IMR-90 (cell line): ENCODE data around the gene TMEM145. TPM values are rescaled to one million over a fixed set of nuclear protein-coding genes. Genes with fewer than 3 reads are reported as not detected.

Source experiments
- ATAC-seq: fragments of 200-7000 bp; cut with Tn5 transposase; 2 replicates; pipeline ENCODE4 v1.9.1; 2020; ENCODE audit warnings: low read depth, mild to moderate bottlenecking, moderate library complexity
- BruUV-seq: library from RNA; stranded (reverse); fragments of 400-500 nt; replicated peaks from 2 replicates; lab custom pipeline; 2021; lab: Mats Ljungman, UMichigan
- CTCF ChIA-PET: fragments of 300-600 bp; formaldehyde crosslinking; extraction: SDS; loops from one replicate; lab custom pipeline; 2021; ENCODE audit warnings: antibody characterized with exemption; lab: Yijun Ruan, JAX
- POLR2A ChIA-PET: fragments of 300-600 bp; sonication (Branson Sonifier 250); formaldehyde crosslinking; loops from one replicate; lab custom pipeline; 2022; ENCODE audit warnings: antibody characterized with exemption; ENCODE audit not compliant: unreplicated experiment; lab: Charles Lee
- DNase-seq: peaks from one replicate; pipeline ENCODE4 v3.0.0; 2013
- H2AFZ ChIP-seq: replicated peaks from 2 replicates; pipeline ENCODE3; 2013; ENCODE audit warnings: low read length, mild to moderate bottlenecking; ENCODE audit not compliant: poor library complexity
- H2AK5ac ChIP-seq: 2 replicates; pipeline ENCODE4 v1.6.1; 2013; ENCODE audit warnings: low read depth, low read length, inconsistent platforms
- H2AK9ac ChIP-seq: replicated peaks from 2 replicates; pipeline ENCODE3; 2013; ENCODE audit warnings: mild to moderate bottlenecking, low read depth, low read length, moderate library complexity; ENCODE audit not compliant: poor library complexity
- H2BK120ac ChIP-seq: 2 replicates; pipeline ENCODE4 v1.6.1; 2013; ENCODE audit warnings: low read depth, low read length, inconsistent platforms
- H2BK15ac ChIP-seq: 3 replicates; pipeline ENCODE4 v1.6.1; 2013; ENCODE audit warnings: low read depth, low read length, inconsistent platforms
- H2BK20ac ChIP-seq: 2 replicates; pipeline ENCODE4 v1.6.1; 2013; ENCODE audit warnings: low read depth, mild to moderate bottlenecking, inconsistent platforms, low read length, moderate library complexity
- H2BK5ac ChIP-seq: 2 replicates; pipeline ENCODE4 v1.6.1; 2013; ENCODE audit warnings: mild to moderate bottlenecking, low read depth, low read length, inconsistent platforms; ENCODE audit not compliant: poor library complexity, severe bottlenecking
- H3K14ac ChIP-seq: replicated peaks from 2 replicates; pipeline ENCODE4 v1.6.1; 2013; ENCODE audit warnings: low read depth, low read length, inconsistent platforms
- H3K18ac ChIP-seq: 2 replicates; pipeline ENCODE4 v1.6.1; 2013; ENCODE audit warnings: low read depth, low read length, control low read depth
- H3K23ac ChIP-seq: 2 replicates; pipeline ENCODE4 v1.6.1; 2013; ENCODE audit warnings: low read depth, low read length, inconsistent platforms
- H3K27ac ChIP-seq: 2 replicates; pipeline ENCODE4 v1.5.1; 2013; ENCODE audit warnings: mild to moderate bottlenecking, control low read depth, low read length; ENCODE audit not compliant: insufficient read depth
- H3K27me3 ChIP-seq: 2 replicates; pipeline ENCODE4 v1.6.1; 2013; ENCODE audit warnings: low read length; ENCODE audit not compliant: control insufficient read depth, insufficient read depth
- H3K36me3 ChIP-seq: 2 replicates; pipeline ENCODE4 v1.6.1; 2013; ENCODE audit warnings: low read length, mixed read lengths; ENCODE audit not compliant: control insufficient read depth, insufficient read depth
- H3K4ac ChIP-seq: 2 replicates; pipeline ENCODE4 v1.6.1; 2013; ENCODE audit warnings: low read depth, low read length, inconsistent platforms
- H3K4me1 ChIP-seq: 2 replicates; pipeline ENCODE4 v1.6.1; 2013; ENCODE audit warnings: low read length, mixed read lengths; ENCODE audit not compliant: control insufficient read depth, insufficient read depth
- H3K4me2 ChIP-seq: 2 replicates; pipeline ENCODE4 v1.6.1; 2013; ENCODE audit warnings: low read depth, mild to moderate bottlenecking, control low read depth, low read length, moderate library complexity
- H3K4me3 ChIP-seq: 2 replicates; pipeline ENCODE4 v1.5.1; 2013; ENCODE audit warnings: low read depth, mild to moderate bottlenecking, control low read depth, low read length, moderate library complexity; ENCODE audit not compliant: insufficient read depth
- H3K56ac ChIP-seq: 2 replicates; pipeline ENCODE4 v1.6.1; 2013; ENCODE audit warnings: low read length, inconsistent platforms; ENCODE audit not compliant: insufficient read depth; ENCODE audit errors: extremely low read depth
- H3K79me1 ChIP-seq, 2 experiments: 2 replicates each; pipeline ENCODE4 v1.6.1; 2013; ENCODE audit warnings: low read length in 2 of 2, inconsistent platforms in 1 of 2, low read depth in 1 of 2
- H3K9ac ChIP-seq: 2 replicates; pipeline ENCODE4 v1.6.1; 2013; ENCODE audit warnings: low read depth, low read length, control low read depth
- H3K9me1 ChIP-seq: 2 replicates; pipeline ENCODE4 v1.6.1; 2013; ENCODE audit warnings: low read length, inconsistent platforms; ENCODE audit not compliant: insufficient read depth
- H3K9me3 ChIP-seq: 2 replicates; pipeline ENCODE4 v1.6.1; 2013; ENCODE audit warnings: low read length; ENCODE audit not compliant: control insufficient read depth, insufficient read depth
- H4K20me1 ChIP-seq: 2 replicates; pipeline ENCODE4 v1.6.1; 2013; ENCODE audit warnings: low read length, inconsistent platforms; ENCODE audit not compliant: insufficient read depth
- H4K5ac ChIP-seq: 2 replicates; pipeline ENCODE4 v1.6.1; 2013; ENCODE audit warnings: mild to moderate bottlenecking, low read depth, low read length, control low read depth
- H4K8ac ChIP-seq, 2 experiments: 2 replicates each; pipeline ENCODE4 v1.6.1; 2013; ENCODE audit warnings: low read depth in 2 of 2, low read length in 2 of 2, control low read depth in 1 of 2, inconsistent platforms in 1 of 2
- H4K91ac ChIP-seq: 2 replicates; pipeline ENCODE4 v1.6.1; 2013; ENCODE audit warnings: low read depth, low read length, inconsistent platforms; ENCODE audit not compliant: insufficient read depth
- MAFK ChIP-seq: IDR thresholded peaks from 2 replicates; pipeline ENCODE4 v1.6.1; 2012; ENCODE audit warnings: low read depth, low read length, improper control_type of control experiment
- MAZ ChIP-seq: IDR thresholded peaks from 2 replicates; pipeline ENCODE4 v1.6.1; 2012; ENCODE audit warnings: low read depth, mild to moderate bottlenecking, low read length, improper control_type of control experiment, moderate library complexity, borderline replicate concordance
- NFE2L2 ChIP-seq: fragments of 150-350 bp; IDR thresholded peaks from 2 replicates; pipeline ENCODE4 v1.6.1; 2016; ENCODE audit warnings: low read depth, mild to moderate bottlenecking, low read length
- RAD21 ChIP-seq: IDR thresholded peaks from 2 replicates; pipeline ENCODE4 v1.6.1; 2012; ENCODE audit warnings: low read length, improper control_type of control experiment
- RCOR1 ChIP-seq: IDR thresholded peaks from 2 replicates; pipeline ENCODE4 v1.6.1; 2012; ENCODE audit warnings: mild to moderate bottlenecking, low read length, improper control_type of control experiment; ENCODE audit not compliant: insufficient replicate concordance
- RFX5 ChIP-seq: IDR thresholded peaks from 2 replicates; pipeline ENCODE4 v1.8.0; 2012; ENCODE audit warnings: low read depth, mild to moderate bottlenecking, low read length, moderate library complexity
- WGBS, 2 experiments: methylation state at CpG; one replicate each; pipeline versions ENCODE4 v1.1.5 to v1.1.7; 2013; ENCODE audit warnings: missing lambda C conversion rate in 2 of 2; ENCODE audit not compliant: insufficient read length in 1 of 2; ENCODE audit errors: extremely low coverage in 2 of 2; 5-methylcytosine and 5-hydroxymethylcytosine counted together
- dilution Hi-C: fragments of 300-500 bp; cut with HindIII; formaldehyde crosslinking; loops from one replicate; pipeline ENCODE4 v1.14.3; 2018; ENCODE audit warnings: low sequenced_read_pairs; ENCODE audit not compliant: unreplicated experiment
- in situ Hi-C: fragments of 300-500 bp; cut with MboI; formaldehyde crosslinking; loops from 3 replicates; pipeline ENCODE4 v1.14.3; 2019; ENCODE audit warnings: low sequenced_read_pairs, inconsistent platforms, mixed read lengths
- intact Hi-C: fragments of 100-400 bp; cut with micrococcal nuclease; formaldehyde crosslinking; loops from 2 replicates; pipeline ENCODE4 v1.10.0; 2022
- polyA plus RNA-seq, 3 experiments: library from polyadenylated mRNA; depleted of rRNA; stranded (reverse); fragments of >200 nt; gene quantifications; 2 replicates each; pipeline ENCODE4 v1.2.3, GENCODE V29; 2012; ENCODE audit warnings: low replicate concordance in 1 of 3
- total RNA-seq: library from RNA; depleted of rRNA; stranded (reverse); fragments of >200 nt; gene quantifications from 2 replicates; pipeline ENCODE4 v1.2.3, GENCODE V29; 2012

Gene TMEM145
- total and polyA plus RNA-seq, 2 of the 4 experiments (the other 2 are of a cell fraction) = under 0.01 to 0.41 TPM

- intact Hi-C loops (no loop called here), dilution Hi-C loops (no loop called here), in situ Hi-C loops (no loop called here)
- no peak overlapping the region for H3K56ac ChIP-seq
- no peaks in the 10 kb centered on the region for H3K27me3 ChIP-seq
- H3K27ac ChIP-seq = no peak overlapping the region
- H2AK9ac ChIP-seq = no peak overlapping the region
- H3K9me1 ChIP-seq = peaks cover 3% of the 10 kb centered on the region; the same call in 1 of the 2 replicates
- no peaks in the 10 kb centered on the region for H3K79me1 ChIP-seq
- no peak overlapping the region for H4K8ac ChIP-seq
- H2BK5ac ChIP-seq = no peak overlapping the region
- no peak overlapping the region for H4K5ac ChIP-seq
- no peak overlapping the region for H2AFZ ChIP-seq
- DNase-seq = no peak
- no peaks in the 10 kb centered on the region for H4K20me1 ChIP-seq
- no peaks in the 10 kb centered on the region; the same call in 1 of the 2 replicates for H3K4me1 ChIP-seq
- peaks cover 2% of the 10 kb centered on the region; the same call in 1 of the 2 replicates for H3K9me3 ChIP-seq
- no peak overlapping the region for H2AK5ac ChIP-seq
- H3K4ac ChIP-seq = no peak overlapping the region
- no peak overlapping the region for H2BK120ac ChIP-seq
- BruUV-seq = TSS peak; percentile 50
- no peak overlapping the region for H4K91ac ChIP-seq
- no peak overlapping the region for H2BK15ac ChIP-seq
- H3K23ac ChIP-seq = no peak overlapping the region
- no peak for TF ChIP-seq MAFK
- no peak for TF ChIP-seq NFE2L2
- TF ChIP-seq MAZ = no peak
- no peak for TF ChIP-seq RFX5
- TF ChIP-seq RAD21 = no peak
- no peak for TF ChIP-seq RCOR1
- H3K9ac ChIP-seq = no peak overlapping the region
- CTCF ChIA-PET = no interaction called here
- no peak overlapping the region for H3K14ac ChIP-seq
- H3K4me2 ChIP-seq = no peak overlapping the region
- no peak overlapping the region for H3K4me3 ChIP-seq
- peaks cover 27% of the 10 kb centered on the region for H3K36me3 ChIP-seq
- POLR2A ChIA-PET = no interaction called here
- no peak for ATAC-seq
- 96% methylated on average over 14 of the region's 14 CpGs; no CpG with 5 or more reads in 1 of the 2 experiments for WGBS, 2 experiments
- no peak overlapping the region for H3K18ac ChIP-seq
- no peak overlapping the region for H2BK20ac ChIP-seq
Measured at GRCh38 chr19:42362342-42362741, 49.2 kb downstream of the TMEM145 start.
